ENCODE data around the gene DMD.

DMD gene

DNA sequence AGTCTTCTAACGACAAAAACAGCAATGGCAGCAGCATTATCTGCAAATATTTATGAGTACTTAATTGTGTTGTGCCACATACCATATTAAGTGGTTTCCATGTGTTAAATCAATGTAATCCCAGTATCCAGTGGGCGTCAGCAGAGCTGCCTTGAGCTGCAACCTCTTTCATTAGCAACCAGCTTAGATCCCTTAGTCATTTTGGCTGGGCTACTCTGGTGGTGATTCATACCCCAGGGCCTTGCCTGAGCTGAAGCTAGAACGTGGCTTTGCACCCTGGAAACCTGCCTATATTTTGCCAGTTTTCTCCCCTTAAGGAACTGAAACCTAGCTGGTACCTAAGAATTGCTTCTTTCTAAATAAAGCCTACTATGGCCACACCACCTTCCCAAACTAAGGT lies 1665.2 kb downstream of the DMD start:
- Histone ChIP-seq H3K4me1 (ENCODE audit: control insufficient read depth in 1 of 2, insufficient read depth in 2 of 2, low read length in 2 of 2) (peaks cover 0 to 2% of the 10 kb centered on the region in 2 experiments), H2AK5ac (ENCODE audit: low read length) (no peak overlapping the region), H3K4ac (ENCODE audit: low read depth, low read length) (no peak overlapping the region), H3K79me2 (ENCODE audit: control insufficient read depth, insufficient read depth, low read length, poor library complexity) (no peaks in the 10 kb centered on the region), H4K12ac (ENCODE audit: low read depth, low read length) (no peak overlapping the region), H3K27me3 (ENCODE audit: insufficient read depth, low read length) (no peaks in the 10 kb centered on the region), H3K18ac (ENCODE audit: low read length) (no peak overlapping the region), H3K4me3 (ENCODE audit: low read depth, low read length) (no peak overlapping the region), H2BK120ac (ENCODE audit: insufficient read depth, low read length, poor library complexity) (no peak overlapping the region), H2AFZ (ENCODE audit: insufficient read depth, low read length, poor library complexity) (no peak overlapping the region), H4K91ac (ENCODE audit: low read depth, low read length) (no peak overlapping the region), H3K27ac (ENCODE audit: low read depth, low read length) (no peak overlapping the region), H2BK5ac (ENCODE audit: low read depth, low read length, poor library complexity) (no peak overlapping the region), H3K23ac (ENCODE audit: low read length) (no peak overlapping the region), H3K9ac (ENCODE audit: low read length) (no peak overlapping the region), H3K9me3 (ENCODE audit: insufficient read depth, low read depth, low read length) (no peaks in the 10 kb centered on the region), H3K36me3 (ENCODE audit: control insufficient read depth in 1 of 2, insufficient read depth in 2 of 2, low read length in 2 of 2) (no peaks in the 10 kb centered on the region), H3K79me1 (ENCODE audit: low read length) (no peaks in the 10 kb centered on the region), H4K8ac (ENCODE audit: low read depth, low read length) (no peak overlapping the region), H2BK12ac (ENCODE audit: low read length) (no peak overlapping the region), H3K4me2 (ENCODE audit: low read length) (no peak overlapping the region), H3K14ac (ENCODE audit: low read length) (no peak overlapping the region)
- no peak for DNase-seq
- no CpG with 5 or more reads among the region's 3 CpGs for WGBS (ENCODE audit: extremely low coverage, insufficient coverage, insufficient read length)

DNA sequence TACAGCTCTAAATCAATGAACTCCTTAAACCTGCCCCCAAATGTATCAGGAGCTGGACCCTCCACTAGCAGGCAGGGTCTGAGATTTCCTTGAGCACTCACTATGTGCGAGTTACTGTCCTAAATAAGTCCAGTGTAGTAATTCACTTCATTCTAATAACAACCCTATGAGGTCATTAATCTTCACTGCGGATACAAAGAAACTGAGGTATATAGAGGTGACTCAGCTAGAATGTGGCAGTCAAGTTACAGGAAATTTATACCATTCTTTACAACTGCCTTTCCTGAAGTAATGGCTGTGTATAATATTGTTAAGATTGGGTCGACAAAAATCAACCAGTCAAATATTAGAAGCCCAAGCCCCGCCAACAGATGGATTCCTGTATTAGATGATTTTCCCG lies 1665.6 kb downstream of the DMD start:
- no peaks in the 10 kb centered on the region for H3K9me3 ChIP-seq (ENCODE audit: insufficient read depth, low read depth, low read length)
- H3K4ac ChIP-seq (ENCODE audit: low read depth, low read length): no peak overlapping the region
- H3K4me3 ChIP-seq (ENCODE audit: low read depth, low read length): no peak overlapping the region
- no peaks in the 10 kb centered on the region for H3K79me2 ChIP-seq (ENCODE audit: control insufficient read depth, insufficient read depth, low read length, poor library complexity)
- no peak overlapping the region for H4K8ac ChIP-seq (ENCODE audit: low read depth, low read length)
- H3K14ac ChIP-seq (ENCODE audit: low read length): no peak overlapping the region
- H2BK5ac ChIP-seq (ENCODE audit: low read depth, low read length, poor library complexity): no peak overlapping the region
- DNase-seq: no peak
- no peak overlapping the region for H4K12ac ChIP-seq (ENCODE audit: low read depth, low read length)
- no peak overlapping the region for H2AFZ ChIP-seq (ENCODE audit: insufficient read depth, low read length, poor library complexity)
- H3K23ac ChIP-seq (ENCODE audit: low read length): no peak overlapping the region
- no peaks in the 10 kb centered on the region for H3K79me1 ChIP-seq (ENCODE audit: low read length)
- H3K4me2 ChIP-seq (ENCODE audit: low read length): no peak overlapping the region
- no peak overlapping the region for H4K91ac ChIP-seq (ENCODE audit: low read depth, low read length)
- H3K9ac ChIP-seq (ENCODE audit: low read length): no peak overlapping the region
- no peak overlapping the region for H2BK120ac ChIP-seq (ENCODE audit: insufficient read depth, low read length, poor library complexity)
- no peak overlapping the region for H3K27ac ChIP-seq (ENCODE audit: low read depth, low read length)
- no CpG with 5 or more reads among the region's 5 CpGs for WGBS (ENCODE audit: extremely low coverage, insufficient coverage, insufficient read length)
- no peak overlapping the region for H2BK12ac ChIP-seq (ENCODE audit: low read length)
- no peaks in the 10 kb centered on the region for H3K27me3 ChIP-seq (ENCODE audit: insufficient read depth, low read length)
- H3K18ac ChIP-seq (ENCODE audit: low read length): no peak overlapping the region
- H3K4me1 ChIP-seq (ENCODE audit: control insufficient read depth in 1 of 2, insufficient read depth in 2 of 2, low read length in 2 of 2): peaks cover 0 to 2% of the 10 kb centered on the region in 2 experiments
- no peak overlapping the region for H2AK5ac ChIP-seq (ENCODE audit: low read length)
- no peaks in the 10 kb centered on the region for H3K36me3 ChIP-seq (ENCODE audit: control insufficient read depth in 1 of 2, insufficient read depth in 2 of 2, low read length in 2 of 2)

DNA sequence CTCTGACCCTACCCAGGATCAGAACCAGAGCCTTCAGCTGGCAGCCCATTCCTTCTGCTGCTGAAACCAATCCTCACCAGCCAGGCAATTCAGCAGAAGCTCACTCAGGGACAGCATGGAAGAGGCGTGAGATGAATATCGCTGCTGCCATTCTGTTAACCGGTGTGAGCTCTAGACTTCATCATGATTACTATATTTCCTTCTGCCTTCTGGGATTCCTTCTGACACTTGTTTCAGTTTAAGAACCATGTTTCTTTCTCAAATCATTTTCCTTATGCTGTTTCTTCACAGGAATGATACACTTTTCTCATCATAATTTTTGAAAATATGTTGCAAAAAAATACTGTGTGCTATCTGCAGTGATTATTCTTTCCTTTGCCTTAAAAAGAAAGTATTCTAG lies 1666.2 kb downstream of the DMD start:
- Histone ChIP-seq H3K4me2 (ENCODE audit: low read length) (no peak overlapping the region), H3K4ac (ENCODE audit: low read depth, low read length) (no peak overlapping the region)

DNA sequence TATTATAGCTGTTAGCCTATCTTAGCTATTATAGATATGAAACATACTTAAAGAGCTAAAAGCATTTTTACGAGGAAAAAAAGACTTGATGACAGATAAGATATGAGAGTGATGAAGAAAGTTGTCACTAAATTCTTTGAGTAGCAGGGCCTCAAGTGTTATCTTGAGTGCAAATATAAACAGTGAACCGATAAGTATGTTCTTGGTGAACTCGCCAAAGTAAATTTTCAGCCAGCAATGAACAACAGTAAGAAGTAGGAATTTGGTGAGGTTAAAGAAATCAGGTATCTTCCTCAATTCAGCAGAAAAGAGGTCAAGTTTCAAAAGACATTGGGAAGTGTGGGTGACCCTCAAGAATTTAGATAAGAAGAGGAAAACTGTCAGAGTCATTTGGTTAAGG lies 1667.7 kb downstream of the DMD start:
- H3K79me1 ChIP-seq (ENCODE audit: low read length): no peaks in the 10 kb centered on the region
- WGBS (ENCODE audit: extremely low coverage, insufficient coverage, insufficient read length): no CpG with 5 or more reads among the region's 3 CpGs

More for the DNA sequence above, 1666.2 kb downstream of the DMD start:
- no peaks in the 10 kb centered on the region for H3K27me3 ChIP-seq (ENCODE audit: insufficient read depth, low read length)
- no peak overlapping the region for H3K4me3 ChIP-seq (ENCODE audit: low read depth, low read length)
- H3K79me2 ChIP-seq (ENCODE audit: control insufficient read depth, insufficient read depth, low read length, poor library complexity): no peaks in the 10 kb centered on the region
- H2AFZ ChIP-seq (ENCODE audit: insufficient read depth, low read length, poor library complexity): no peak overlapping the region
- no peaks in the 10 kb centered on the region for H3K36me3 ChIP-seq (ENCODE audit: control insufficient read depth in 1 of 2, insufficient read depth in 2 of 2, low read length in 2 of 2)
- H4K91ac ChIP-seq (ENCODE audit: low read depth, low read length): no peak overlapping the region
- DNase-seq: no peak
- H3K27ac ChIP-seq (ENCODE audit: low read depth, low read length): no peak overlapping the region
- no peaks in the 10 kb centered on the region for H3K9me3 ChIP-seq (ENCODE audit: insufficient read depth, low read depth, low read length)
- H4K8ac ChIP-seq (ENCODE audit: low read depth, low read length): no peak overlapping the region
- H3K9ac ChIP-seq (ENCODE audit: low read length): no peak overlapping the region
- no peak overlapping the region for H2AK5ac ChIP-seq (ENCODE audit: low read length)
- H3K14ac ChIP-seq (ENCODE audit: low read length): no peak overlapping the region
- H3K4me1 ChIP-seq (ENCODE audit: control insufficient read depth in 1 of 2, insufficient read depth in 2 of 2, low read length in 2 of 2): peaks cover 0 to 2% of the 10 kb centered on the region in 2 experiments
- H3K23ac ChIP-seq (ENCODE audit: low read length): no peak overlapping the region
- WGBS (ENCODE audit: extremely low coverage, insufficient coverage, insufficient read length): no CpG with 5 or more reads among the region's 3 CpGs
- H3K79me1 ChIP-seq (ENCODE audit: low read length): no peaks in the 10 kb centered on the region
- no peak overlapping the region for H2BK5ac ChIP-seq (ENCODE audit: low read depth, low read length, poor library complexity)
- no peak overlapping the region for H2BK120ac ChIP-seq (ENCODE audit: insufficient read depth, low read length, poor library complexity)
- no peak overlapping the region for H3K18ac ChIP-seq (ENCODE audit: low read length)
- H4K12ac ChIP-seq (ENCODE audit: low read depth, low read length): no peak overlapping the region
- H2BK12ac ChIP-seq (ENCODE audit: low read length): no peak overlapping the region

More for the DNA sequence above, 1667.7 kb downstream of the DMD start:
- Histone ChIP-seq H3K9me3 (ENCODE audit: insufficient read depth, low read depth, low read length) (no peaks in the 10 kb centered on the region), H3K4me2 (ENCODE audit: low read length) (no peak overlapping the region), H3K36me3 (ENCODE audit: control insufficient read depth in 1 of 2, insufficient read depth in 2 of 2, low read length in 2 of 2) (no peaks in the 10 kb centered on the region), H4K8ac (ENCODE audit: low read depth, low read length) (no peak overlapping the region), H3K23ac (ENCODE audit: low read length) (no peak overlapping the region), H2BK5ac (ENCODE audit: low read depth, low read length, poor library complexity) (no peak overlapping the region), H3K27ac (ENCODE audit: low read depth, low read length) (no peak overlapping the region), H4K91ac (ENCODE audit: low read depth, low read length) (no peak overlapping the region), H3K4ac (ENCODE audit: low read depth, low read length) (no peak overlapping the region), H2AFZ (ENCODE audit: insufficient read depth, low read length, poor library complexity) (no peak overlapping the region), H2AK5ac (ENCODE audit: low read length) (no peak overlapping the region), H3K18ac (ENCODE audit: low read length) (no peak overlapping the region), H3K79me2 (ENCODE audit: control insufficient read depth, insufficient read depth, low read length, poor library complexity) (no peaks in the 10 kb centered on the region), H2BK120ac (ENCODE audit: insufficient read depth, low read length, poor library complexity) (no peak overlapping the region), H3K4me1 (ENCODE audit: control insufficient read depth in 1 of 2, insufficient read depth in 2 of 2, low read length in 2 of 2) (peaks cover 0 to 2% of the 10 kb centered on the region in 2 experiments), H3K14ac (ENCODE audit: low read length) (no peak overlapping the region), H3K27me3 (ENCODE audit: insufficient read depth, low read length) (no peaks in the 10 kb centered on the region), H3K4me3 (ENCODE audit: low read depth, low read length) (no peak overlapping the region), H4K12ac (ENCODE audit: low read depth, low read length) (no peak overlapping the region), H2BK12ac (ENCODE audit: low read length) (no peak overlapping the region), H3K9ac (ENCODE audit: low read length) (no peak overlapping the region)
- peak in 1 of 2 donors; percentile 60 for DNase-seq

Measured in trophoblast cell (in vitro differentiated cells and primary cell).